ENCODE results near the gene PIK3R5.

GRCh38 chr17:9007052-9007714 lies 41.7 kb upstream of the PIK3R5 start:
- no peak for TF ChIP-seq CTCF (conservative IDR thresholded peaks at IDR 0.05; ENCODE audit: low read depth, low read length)
- TF ChIP-seq EZH2 (IDR thresholded peaks at IDR 0.05; ENCODE audit: borderline replicate concordance, low read depth, low read length, poor library complexity, severe bottlenecking): no peak

All from A673 (cell line).